Activated CD8-positive, alpha-beta memory T cell treated with anti-CD3 and anti-CD28 coated beads for 1 hour (primary cell): ENCODE data around the gene CELA3B.
"Not testable (repeated sequence)": the region's sequence is repeated elsewhere in the genome, so short reads cannot be mapped to it uniquely, and the experiment has no call there.

Experiments
- DNase-seq, 2 donors: peaks; one replicate each; pipeline ENCODE4 v3.0.0-alpha.2; 2020; ENCODE audit warnings: low read depth in 1 of 2; ENCODE audit errors: extremely low read depth in 1 of 2

The CELA3B gene, protein sequence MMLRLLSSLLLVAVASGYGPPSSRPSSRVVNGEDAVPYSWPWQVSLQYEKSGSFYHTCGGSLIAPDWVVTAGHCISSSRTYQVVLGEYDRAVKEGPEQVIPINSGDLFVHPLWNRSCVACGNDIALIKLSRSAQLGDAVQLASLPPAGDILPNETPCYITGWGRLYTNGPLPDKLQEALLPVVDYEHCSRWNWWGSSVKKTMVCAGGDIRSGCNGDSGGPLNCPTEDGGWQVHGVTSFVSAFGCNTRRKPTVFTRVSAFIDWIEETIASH

DNA sequence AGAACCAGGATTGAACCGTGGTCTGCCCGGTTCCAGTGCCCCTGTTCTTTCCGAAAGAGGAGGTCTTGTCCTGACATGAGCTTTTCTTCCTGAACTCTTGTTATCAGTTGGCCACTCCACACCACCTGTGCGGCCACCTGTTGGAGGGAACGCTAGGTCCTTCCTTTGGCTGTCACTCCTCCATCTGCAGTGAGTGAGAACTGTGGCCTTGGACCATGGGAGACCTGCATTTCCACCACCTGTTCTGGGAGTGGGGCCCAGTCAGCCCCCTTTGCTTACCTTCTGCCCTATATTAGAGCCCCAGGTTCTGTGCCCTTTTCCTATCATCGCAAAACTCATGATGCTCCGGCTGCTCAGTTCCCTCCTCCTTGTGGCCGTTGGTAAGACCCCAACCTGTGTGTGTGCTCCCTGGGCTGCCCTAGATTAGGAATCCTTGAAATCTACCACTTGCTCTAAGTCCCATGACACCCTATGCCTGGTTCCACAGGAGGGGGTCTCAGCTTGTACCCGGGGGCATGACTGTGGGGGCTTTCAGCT is at the start of gene CELA3B:
TSS of gene CELA3B (plus strand) at position 320 of the 537 bp plus-strand sequence. CDS start at position 338, 18 bp downstream.
- not testable (repeated sequence) for DNase-seq

DNA sequence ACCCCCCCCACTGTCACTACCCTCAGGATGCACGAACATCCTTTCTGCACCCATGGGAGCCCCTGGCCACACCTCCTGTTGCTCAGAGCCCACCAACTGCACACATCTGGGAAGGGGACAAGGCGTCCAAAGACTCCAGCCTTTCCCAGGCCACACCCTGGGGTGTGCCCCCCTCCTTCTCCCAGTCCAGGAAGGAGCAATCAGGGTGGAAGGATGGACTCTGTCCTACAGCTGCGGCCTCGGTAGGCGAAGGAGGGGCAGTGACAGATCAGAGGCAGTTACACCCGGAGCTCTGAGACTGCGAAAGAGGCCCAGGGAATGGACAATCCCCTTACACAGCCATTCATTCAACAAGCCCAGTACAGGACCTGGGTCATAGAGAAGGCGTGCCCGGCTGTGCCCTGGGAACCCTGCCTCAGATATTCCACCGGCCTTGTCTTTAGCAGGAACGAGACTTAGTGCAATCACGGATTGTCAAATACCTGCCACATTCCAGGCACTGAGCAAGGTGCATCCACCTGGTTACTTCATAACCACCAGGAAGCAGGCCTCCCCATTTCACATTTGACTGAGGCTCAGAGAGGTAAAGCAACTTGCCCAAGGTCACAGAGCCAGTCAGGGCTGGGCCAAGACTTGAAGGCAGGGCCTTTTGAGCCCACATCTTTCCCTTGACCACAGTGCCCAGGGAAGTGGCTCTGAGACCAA is 49.1 kb upstream of the CELA3B start:
- no peak for DNase-seq

DNA sequence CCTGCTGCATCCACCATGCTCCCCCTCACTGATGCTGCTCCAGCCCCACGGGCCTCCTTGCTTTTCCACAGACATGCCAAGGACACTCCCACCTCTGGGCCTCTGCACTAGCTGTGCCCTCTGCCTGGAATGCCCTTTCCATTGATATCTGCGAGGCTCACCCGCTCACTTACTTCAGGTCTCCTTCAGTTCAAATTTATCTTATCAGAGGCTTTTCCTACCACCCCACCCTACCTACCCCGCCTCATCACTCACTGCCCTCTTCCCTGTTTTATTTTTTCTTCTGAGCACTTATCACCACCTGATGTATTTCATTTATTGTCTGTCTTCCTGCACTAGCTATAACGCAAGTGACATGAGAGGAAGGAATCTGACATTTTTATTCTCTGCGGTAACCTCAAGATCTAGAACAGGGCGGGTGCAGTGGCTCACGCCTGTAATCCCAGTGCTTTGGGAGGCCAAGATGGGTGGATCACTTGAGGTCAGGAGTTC is 46.7 kb upstream of the CELA3B start:
- DNase-seq: no peak

DNA sequence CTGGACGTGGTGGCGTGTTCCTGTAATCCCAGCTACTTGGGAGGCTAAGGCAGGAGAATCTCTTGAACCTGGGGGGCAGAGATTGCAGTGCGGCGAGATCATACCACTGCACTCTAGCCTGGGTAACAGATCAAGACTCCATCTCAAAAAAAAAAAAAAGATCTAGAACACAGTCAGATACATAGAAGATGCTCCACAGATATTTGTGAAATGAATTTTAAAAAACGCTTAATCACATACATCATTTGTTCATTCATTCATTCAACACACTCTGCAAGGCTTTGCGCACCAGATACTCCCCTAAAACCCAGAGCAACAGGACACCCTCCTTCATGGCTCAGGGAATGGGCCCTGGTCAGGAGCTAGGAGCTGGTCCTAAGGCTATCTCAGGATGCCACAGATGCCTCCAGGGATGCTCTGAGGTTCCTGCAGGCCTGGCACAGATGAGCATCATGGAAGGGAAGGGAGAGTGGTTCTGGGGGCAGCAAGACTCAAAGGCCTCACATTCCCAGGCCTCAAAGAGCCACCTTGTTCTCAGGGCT is 46.1 kb upstream of the CELA3B start:
- no peak for DNase-seq

DNA sequence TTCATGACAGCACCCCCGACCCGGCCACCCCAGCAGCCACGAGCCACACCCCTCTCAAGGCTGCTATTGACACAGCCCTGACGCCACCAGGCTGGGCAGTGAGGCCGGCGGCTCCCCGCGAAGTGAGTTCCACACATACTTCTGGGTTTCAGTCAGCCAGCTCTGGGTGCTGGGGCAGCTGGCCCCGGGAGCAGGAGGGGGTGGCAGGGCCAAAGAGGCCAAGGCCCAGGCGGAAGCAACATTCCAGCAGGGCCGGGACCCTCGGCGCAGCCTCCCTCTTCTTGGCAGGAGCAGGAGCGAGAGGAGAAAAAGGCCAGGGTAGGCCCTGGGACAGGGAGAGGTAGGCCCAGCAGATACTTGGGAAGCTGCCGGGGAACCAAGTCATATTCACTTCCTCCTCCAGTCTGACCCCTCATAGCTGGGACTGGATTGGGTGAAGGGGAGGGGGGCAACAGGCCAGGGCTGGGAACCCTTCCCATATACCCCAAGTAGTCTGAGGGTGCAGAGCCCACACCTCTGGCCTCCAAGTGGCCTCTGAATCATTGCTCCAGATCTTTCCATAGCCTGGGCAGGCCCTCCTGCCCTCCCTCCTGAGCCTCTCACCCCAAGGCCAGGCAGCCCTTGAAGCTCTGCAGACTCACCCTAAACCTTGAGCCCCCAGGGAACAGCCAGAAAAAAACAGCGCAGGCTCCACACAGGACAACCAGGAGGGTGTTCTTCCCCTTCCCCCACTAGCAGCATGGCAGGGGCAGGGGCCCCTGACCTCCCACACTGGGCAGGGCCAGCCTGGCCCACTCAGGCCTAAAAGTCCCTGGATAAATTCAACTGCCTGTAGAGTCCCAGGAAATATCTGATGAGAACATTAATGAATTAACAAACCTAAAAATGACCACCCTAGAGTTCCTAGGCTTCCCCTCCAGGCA is 45.4 kb upstream of the CELA3B start:
- no peak for DNase-seq

DNA sequence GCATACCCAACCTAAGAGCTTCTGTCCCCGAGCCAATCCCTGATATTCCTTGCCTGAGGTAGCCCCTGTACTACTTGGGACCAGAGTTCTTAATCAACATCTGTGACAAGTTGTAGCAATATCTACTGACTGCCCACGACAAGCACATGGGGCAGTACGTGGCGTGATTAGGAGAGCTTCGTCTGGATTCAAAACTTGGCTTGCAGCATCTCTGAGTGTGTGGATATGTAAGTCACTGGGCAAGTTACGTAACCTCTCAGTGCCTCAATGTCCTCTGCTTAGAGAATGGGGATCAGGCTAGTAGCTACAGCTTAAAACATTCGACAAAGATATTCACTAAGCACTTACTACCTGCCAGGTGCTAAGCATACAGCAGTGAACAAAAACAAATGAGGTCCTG is 44.7 kb upstream of the CELA3B start:
- no peak for DNase-seq

DNA sequence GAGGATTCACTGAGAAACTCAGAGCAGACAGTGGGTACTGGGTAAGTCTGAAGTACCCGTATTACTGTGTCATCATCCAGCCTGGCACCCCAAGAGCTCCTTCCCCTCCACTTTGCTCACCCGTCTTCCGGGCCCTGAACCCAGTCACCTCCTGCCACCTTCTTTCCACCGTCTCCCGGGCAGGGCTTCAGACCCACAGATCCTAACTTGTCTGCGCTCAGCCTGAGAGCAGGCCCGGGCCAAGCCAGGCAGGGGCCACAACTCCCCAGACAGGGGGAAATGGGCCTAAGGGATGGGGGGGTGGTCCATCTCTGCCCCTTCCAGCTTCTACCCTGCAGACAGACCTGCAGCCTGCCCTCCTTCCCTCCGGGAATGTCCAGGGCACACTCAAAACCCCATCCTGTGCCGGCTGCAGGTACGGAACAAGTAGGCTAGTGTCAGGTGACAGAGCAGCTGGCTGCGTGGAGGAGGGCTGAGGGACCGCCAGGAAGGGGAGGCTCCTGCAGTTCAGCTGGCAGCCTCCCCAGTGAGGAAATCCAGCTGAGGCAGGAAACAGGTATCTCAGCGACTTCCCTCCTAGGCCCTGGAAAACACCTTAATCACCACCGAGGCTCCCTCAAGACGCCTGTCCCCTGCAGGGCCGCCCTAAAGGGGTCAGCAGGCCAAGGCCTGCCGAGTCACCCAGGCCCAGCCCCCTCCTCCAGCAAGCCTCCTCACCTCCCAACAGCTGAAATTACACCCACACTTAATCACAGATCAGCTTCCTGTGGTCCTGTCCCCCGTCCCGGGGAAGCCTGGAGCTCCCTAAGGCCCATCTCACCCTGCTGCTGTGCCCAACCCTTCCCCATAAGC is 43.2 kb upstream of the CELA3B start:
- DNase-seq: no peak

DNA sequence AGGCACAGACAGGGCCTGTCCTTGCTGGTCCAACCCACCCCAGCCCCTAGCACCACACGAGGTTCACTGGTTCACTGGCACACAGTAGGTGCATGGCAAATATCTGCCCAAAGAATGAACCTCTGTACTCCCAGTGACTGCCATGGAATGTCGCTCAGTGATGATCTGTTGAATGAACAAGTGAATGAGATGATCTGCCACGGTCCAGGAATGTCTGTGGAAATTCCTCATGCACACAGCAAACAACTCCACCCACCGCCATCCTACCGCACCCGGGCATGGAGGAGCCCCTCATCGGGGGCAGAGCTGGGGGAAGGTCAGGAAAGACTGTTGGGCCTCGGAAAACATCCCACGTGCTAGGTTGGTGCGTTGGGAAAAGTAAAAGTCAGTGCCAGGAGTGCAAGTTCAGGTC is 41.4 kb upstream of the CELA3B start:
- no peak for DNase-seq

DNA sequence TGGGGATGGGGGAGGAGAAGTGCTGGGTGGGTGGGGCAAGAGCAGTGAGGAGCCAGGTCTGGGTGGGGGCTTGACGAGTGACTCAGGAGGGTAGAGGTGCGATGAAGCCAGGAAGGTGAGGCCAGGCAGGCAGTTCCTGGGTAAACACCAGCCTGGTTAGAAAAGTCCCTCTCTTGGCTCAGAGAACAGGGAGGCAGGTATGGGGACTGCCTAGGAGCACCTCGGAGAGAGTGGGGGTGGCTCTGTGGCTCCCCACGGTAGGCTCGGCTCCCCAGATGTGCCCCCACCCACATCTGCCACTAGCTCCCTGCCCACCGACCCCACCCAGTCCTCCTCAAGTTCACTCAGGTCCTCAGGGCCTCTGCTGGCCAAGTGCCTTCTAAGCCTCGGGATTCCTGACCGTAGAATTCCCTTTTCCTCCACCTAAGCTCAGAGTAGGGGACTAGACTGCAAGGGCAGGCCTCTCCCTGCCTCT is 40.9 kb upstream of the CELA3B start:
- DNase-seq: no peak

DNA sequence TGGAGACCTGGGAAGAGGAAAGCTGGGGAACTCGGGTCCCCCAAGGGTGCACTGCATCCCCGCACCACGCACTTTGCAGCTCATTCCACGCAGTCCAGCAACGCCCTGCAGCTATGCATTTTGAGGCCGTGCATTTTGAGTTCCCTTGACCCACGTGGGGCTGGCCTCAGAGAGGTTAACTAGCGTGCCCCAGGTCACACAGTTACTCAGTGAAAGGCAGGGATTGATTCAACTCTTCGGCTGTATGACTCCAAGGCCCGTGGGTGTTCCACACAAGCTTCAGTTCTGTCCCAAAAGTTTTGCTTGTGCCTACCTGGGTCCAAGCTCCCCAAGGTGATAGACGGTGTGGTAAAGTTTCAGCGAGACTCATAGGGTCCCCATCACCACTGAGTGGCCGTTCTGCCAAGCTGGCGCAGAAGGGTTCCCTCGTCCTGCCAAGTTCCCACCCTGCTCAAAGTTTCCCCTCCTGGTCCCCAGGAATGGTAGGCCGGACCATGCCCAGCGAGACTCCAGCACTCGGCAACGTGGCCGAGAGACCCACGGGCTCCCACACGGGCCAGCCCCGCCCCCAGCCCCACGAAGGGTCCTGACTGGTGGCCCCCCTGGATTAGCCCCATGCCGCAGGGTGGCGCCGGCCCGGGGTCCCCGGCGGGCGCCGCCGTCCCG is 40.3 kb upstream of the CELA3B start:
- no peak for DNase-seq

DNA sequence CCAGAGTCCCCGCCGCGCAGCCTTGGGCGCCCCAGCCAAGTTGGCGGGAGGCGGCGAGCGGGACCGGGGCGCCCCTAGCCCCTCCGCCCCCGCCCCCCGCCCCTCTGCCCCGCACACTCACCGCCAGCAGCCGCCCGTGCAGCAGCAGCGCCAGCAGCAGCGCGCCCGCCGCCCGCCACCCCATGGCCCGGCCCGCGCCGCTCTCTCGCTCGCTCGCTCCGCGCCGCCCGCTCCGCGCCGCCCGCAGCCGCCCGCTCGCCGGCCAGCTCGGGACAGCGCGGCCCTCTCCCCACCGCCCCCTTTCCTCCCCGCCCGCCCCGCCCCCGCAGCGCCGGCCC is 39.8 kb upstream of the CELA3B start, which contains the start of gene HSPG2:
TSS of gene HSPG2 (minus strand) at position 277 of the 338 bp plus-strand sequence. CDS start at position 184, 93 bp downstream.
- DNase-seq: no peak

DNA sequence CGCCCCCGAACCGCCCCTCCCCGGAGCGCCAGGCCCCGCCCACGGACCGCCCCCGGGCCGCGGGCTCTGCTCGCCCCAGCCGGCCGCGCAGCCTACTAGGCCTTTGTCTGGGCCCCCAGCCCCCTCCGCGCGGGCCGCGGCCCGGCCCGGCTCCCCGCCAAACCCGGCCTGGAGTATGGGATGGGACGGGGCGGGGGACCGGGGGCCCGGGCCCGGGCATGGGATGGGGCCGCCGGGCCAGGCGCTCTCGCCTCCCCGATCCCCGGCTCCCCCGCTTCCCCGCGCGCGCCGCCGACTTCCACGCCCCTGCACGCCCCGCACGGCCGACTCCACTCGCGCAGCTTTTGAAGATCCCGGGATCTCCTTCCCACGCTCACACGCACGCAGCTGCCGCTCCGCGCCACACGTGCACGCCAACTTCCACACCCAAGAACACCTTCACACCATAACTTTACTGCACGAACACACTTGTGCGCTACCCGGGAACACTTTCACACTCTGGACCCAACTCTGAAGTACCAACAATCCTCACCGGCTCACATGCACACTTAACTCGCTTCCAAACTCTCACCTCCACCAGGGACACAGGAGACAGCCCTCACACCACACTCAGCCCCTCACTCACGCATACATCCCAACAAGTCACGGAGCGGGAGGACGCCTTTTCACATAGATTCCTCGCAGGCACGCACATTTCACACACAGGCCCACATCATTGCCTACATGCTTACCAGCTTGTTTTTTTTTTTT is 39.3 kb upstream of the CELA3B start:
- peak in 1 of 2 donors; percentile 54 for DNase-seq

DNA sequence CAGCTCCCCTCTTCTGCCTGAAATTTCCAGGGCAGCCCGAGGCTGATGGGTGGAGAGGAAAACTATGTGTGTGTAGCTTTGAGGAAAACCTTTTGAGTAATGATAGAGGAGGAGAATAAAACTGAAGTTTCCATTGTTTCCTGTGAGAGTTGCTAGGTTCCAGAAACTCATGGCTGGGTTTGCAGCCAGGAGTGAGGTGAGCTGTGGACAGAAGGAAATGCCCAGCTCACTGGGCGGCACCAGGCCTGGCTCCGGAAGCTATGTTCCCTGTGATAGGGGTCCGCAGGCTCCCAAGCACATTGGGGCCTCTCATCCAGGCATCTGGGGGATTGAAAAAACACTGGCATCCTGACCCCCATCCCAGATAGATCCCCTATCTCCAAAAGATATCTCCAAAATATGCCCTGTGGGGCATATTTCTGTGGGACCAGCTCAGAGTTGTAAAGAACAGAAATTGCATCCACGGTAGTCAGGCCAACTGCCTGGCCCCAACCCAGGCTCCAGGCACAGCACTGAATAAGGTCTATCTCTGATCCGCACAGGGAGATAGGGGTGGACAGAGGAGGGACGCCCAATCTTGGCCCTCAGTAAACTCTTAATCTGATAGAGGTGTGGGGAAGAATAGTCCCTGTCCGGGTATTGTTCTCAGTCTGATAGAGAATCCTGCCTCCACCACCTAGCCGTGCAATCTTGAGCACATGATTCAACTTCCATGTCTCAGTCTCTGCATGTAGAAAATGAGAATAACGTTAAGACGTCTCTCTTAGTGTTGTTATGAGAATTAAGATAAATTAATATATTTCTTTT is 37.9 kb upstream of the CELA3B start:
- no peak for DNase-seq

DNA sequence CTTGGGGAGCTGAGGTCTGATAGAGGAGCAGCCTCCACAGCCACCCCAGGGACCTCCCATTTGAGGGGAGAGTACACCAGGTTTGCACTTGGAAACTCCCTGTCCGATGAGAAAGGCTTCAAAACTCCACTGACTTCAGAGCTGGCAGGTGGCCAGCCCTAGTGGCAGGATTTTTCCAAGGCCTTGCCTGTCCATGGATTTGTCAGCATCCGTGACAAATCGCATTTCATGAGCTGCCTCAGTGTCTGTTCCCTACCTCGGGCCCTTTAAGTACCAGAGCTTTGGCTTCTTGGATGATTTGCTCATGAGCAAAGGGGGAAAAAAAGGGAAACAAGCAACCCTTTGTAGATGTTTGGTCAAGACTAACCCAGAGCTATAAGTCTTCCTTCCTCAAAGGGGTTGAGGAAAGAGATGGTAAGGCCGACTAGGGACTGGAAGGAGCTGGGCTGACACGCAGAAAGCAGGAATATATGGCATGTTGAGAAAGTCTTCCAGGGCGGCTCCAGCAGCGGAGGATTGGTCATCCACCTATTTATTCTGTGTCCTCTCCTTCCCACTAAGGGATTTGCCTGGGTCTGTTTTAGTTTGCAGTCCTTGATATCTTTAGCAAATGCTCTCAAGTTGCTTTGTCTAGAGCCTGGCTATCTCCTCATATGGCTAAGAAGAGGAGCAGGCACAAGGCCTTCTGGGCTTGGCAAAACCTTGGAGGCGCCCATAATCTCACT is 37.0 kb upstream of the CELA3B start:
- DNase-seq: no peak

DNA sequence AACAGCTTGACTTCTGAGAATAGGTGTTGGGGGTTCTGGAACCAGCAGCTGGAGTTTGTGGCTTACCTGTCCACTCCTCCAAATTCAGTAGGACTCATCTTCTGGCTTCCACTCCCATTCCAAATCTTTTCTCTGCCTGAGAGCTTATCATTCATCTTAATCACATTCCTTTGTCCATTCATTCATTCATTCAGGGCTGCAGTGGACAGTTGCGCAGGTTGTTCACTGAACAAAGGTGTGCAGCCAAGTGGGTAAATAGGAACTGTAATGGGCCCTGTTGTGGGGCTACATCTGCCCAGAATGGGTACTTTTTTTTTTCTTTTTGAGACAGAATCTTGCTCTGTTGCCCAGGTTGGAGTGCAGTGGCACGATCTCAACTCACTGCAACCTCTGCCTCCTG is 36.3 kb upstream of the CELA3B start:
- no peak for DNase-seq

DNA sequence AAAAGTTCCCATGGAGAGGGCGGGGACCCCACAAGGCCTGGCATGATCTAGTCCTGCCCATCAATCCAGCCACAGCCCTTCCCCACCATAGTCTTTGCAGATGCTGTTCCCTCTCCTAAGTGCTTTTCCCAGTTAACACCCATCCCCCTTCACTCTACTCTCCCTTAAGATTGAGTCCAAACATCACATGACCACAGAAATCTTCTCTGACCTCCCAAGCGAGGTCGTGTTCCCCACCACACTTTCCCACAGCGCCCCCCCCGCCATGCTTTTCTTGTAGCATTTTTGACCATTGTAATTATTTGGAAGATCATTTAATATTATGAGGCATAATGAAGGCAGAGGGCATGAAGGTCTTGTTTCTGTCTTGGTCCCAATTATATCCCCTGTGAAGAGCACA is 35.5 kb upstream of the CELA3B start:
- DNase-seq: no peak

DNA sequence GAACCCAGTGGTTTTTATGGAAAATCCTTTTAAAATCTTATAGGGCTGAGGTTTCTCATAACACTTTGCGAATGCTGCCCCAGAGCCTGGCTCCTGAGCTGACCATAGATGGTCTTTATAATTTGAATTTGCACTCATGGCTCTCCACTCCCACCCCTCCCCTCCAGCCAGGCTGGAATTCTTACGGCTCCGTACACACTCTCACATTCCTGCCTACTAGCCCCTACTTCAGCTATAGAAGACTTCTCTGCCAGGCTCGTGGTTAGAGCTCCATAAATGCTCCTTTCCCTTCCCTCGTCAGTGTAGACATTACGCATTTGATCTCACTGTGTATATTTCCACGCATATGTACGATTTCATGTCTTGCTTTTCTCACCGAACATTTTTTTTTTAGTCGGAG is 34.4 kb upstream of the CELA3B start:
- no peak for DNase-seq
